Gastrocnemius medialis (tissue), 4 donors: ENCODE data around the gene PPT2. TPM values are rescaled to one million over a fixed set of nuclear protein-coding genes. Genes with fewer than 3 reads are reported as not detected.

Experiments used
- ATAC-seq, 2 donors: fragments of 150-250 bp; one replicate each; pipeline ENCODE4 v1.9.1; 2016
- DNase-seq, 2 donors: peaks; one replicate each; pipeline ENCODE4 v3.0.0-alpha.2; 2019
- H3K27ac ChIP-seq, 4 donors: fragments of 200-600 bp; sonication (generic); 1 replicate in 1 of 4; 2 replicates in 3 of 4; pipeline ENCODE4 v1.5.1; 2016 to 2018; ENCODE audit warnings: mild to moderate bottlenecking in 2 of 4, moderate library complexity in 1 of 4
- H3K27me3 ChIP-seq, 3 donors: fragments of 200-600 bp; sonication (generic) in 2 of 3; 1 replicate in 1 of 3; 2 replicates in 2 of 3; pipeline versions ENCODE4 v1.5.1 to v1.6.0; 2016 to 2019; ENCODE audit warnings: mild to moderate bottlenecking in 1 of 3, moderate library complexity in 1 of 3
- H3K36me3 ChIP-seq, 2 donors: fragments of 200-600 bp; sonication (generic) in 1 of 2; one replicate each; pipeline ENCODE4 v1.5.1; 2017 to 2018
- H3K4me1 ChIP-seq, 2 donors: fragments of 200-600 bp; sonication (generic) in 1 of 2; one replicate each; pipeline ENCODE4 v1.5.1; 2016 to 2017; ENCODE audit warnings: mild to moderate bottlenecking in 2 of 2
- H3K4me3 ChIP-seq, 4 donors: fragments of 200-600 bp; sonication (generic) in 3 of 4; 1 replicate in 1 of 4; 2 replicates in 3 of 4; pipeline ENCODE4 v1.5.1; 2016 to 2019; ENCODE audit warnings: mild to moderate bottlenecking in 2 of 4
- H3K9me3 ChIP-seq, 3 donors: fragments of 200-600 bp; sonication (generic) in 2 of 3; 1 replicate in 1 of 3; 2 replicates in 2 of 3; pipeline ENCODE4 v1.5.1; 2016 to 2019
- POLR2A ChIP-seq, 2 donors: fragments of 450-650 bp; IDR thresholded peaks; one replicate each; pipeline ENCODE4 v1.6.1; 2017; ENCODE audit warnings: antibody characterized with exemption in 2 of 2, mild to moderate bottlenecking in 2 of 2, moderate library complexity in 2 of 2
- in situ Hi-C, 4 donors: fragments of 200-750 bp; cut with MboI; loops; one replicate each; pipeline versions ENCODE4 v1.15.0 to v1.8.0; 2017; ENCODE audit warnings: low sequenced_read_pairs in 4 of 4
- intact Hi-C: fragments of 100-400 bp; cut with DNase I; formaldehyde crosslinking; loops from one replicate; pipeline ENCODE4 v1.15.1; 2023; ENCODE audit warnings: low total_unique reads
- total RNA-seq, 4 donors: library from RNA; depleted of rRNA; stranded (reverse); fragments of >200 nt; gene quantifications; one replicate each; pipeline versions ENCODE4 v1.1.0 to v1.2.3, GENCODE V29; 2016
- TF ChIP-seq, protein P1 (sequence below), 5 experiments: fragments of 450-650 bp in 3 of 5; fragments of 200-600 bp in 2 of 5; sonication (generic) in 2 of 5; IDR thresholded peaks in 4 of 5; conservative IDR thresholded peaks in 1 of 5; 1 replicate in 4 of 5; 2 replicates in 1 of 5; pipeline ENCODE4 v1.5.1; 2016 to 2019; ENCODE audit warnings: antibody characterized with exemption in 5 of 5, mild to moderate bottlenecking in 3 of 5, moderate library complexity in 3 of 5

Gene PPT2
- total RNA-seq, 4 donors from 2014 or later, result 16.2 to 72.7 (median 21.4) TPM

- Histone ChIP-seq H3K4me3 (no peak overlapping the region), H3K9me3 (no peaks in the 10 kb centered on the region), H3K27me3 (no peaks in the 10 kb centered on the region), H3K36me3 (peaks cover 0 to 42% of the 10 kb centered on the region in 2 donors), H3K27ac (no peak overlapping the region), H3K4me1 (peaks cover 8 to 9% of the 10 kb centered on the region in 2 donors)
- no peak for ATAC-seq
- DNase-seq, result no peak
- intact Hi-C loops (loop anchor here (10.0 kb wide), 3 partner anchors 195 to 1145 kb away; partner anchors contain the start of genes B3GALT4, DXO, RPS18 and TAPBP), in situ Hi-C loops (no loop called here)
- TF ChIP-seq POLR2A (IDR thresholded peaks at IDR 0.05), result no peak
- TF ChIP-seq, protein P1, sequence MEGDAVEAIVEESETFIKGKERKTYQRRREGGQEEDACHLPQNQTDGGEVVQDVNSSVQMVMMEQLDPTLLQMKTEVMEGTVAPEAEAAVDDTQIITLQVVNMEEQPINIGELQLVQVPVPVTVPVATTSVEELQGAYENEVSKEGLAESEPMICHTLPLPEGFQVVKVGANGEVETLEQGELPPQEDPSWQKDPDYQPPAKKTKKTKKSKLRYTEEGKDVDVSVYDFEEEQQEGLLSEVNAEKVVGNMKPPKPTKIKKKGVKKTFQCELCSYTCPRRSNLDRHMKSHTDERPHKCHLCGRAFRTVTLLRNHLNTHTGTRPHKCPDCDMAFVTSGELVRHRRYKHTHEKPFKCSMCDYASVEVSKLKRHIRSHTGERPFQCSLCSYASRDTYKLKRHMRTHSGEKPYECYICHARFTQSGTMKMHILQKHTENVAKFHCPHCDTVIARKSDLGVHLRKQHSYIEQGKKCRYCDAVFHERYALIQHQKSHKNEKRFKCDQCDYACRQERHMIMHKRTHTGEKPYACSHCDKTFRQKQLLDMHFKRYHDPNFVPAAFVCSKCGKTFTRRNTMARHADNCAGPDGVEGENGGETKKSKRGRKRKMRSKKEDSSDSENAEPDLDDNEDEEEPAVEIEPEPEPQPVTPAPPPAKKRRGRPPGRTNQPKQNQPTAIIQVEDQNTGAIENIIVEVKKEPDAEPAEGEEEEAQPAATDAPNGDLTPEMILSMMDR (IDR thresholded peaks at IDR 0.05 in 4 of 5, conservative IDR thresholded peaks at IDR 0.05 in 1 of 5), result no peak
These were observed 16.4 kb downstream of the PPT2 start for GRCh38 chr6:32170294-32170693.

DNA sequence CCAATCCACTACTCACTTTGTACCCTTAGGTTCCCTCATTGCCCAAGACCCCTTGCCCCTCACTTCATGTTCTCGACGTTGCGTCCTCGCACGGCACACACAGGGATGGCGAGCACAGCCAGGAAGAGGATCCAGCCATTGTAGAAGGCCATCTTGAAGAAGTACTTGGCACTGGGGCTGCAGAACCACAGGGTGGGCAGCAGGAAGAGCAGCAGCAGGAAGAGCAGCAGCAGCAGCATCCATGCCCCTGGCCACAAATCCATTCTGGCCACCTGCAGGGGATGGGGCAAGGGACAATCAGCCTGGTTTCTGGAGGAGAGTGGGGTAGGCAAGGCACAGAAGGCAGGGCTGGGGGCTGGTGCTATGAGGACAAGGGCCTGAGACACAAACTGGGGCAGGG is 17.3 kb downstream of the PPT2 start:
- Histone ChIP-seq H3K9me3 (no peaks in the 10 kb centered on the region), H3K4me1 (peaks cover 10 to 14% of the 10 kb centered on the region in 2 donors), H3K4me3 (no peak overlapping the region), H3K27me3 (no peaks in the 10 kb centered on the region), H3K36me3 (peaks cover 0 to 41% of the 10 kb centered on the region in 2 donors), H3K27ac (no peak overlapping the region)
- in situ Hi-C loops, result no loop called here
- no peak for ATAC-seq
- no peak for DNase-seq
- intact Hi-C loops, result loop anchor here (10.0 kb wide), 3 partner anchors 196 to 1144 kb away; partner anchors contain the start of genes B3GALT4, DXO, RPS18 and TAPBP
- TF ChIP-seq POLR2A (IDR thresholded peaks at IDR 0.05), result no peak
- TF ChIP-seq, protein P1 (IDR thresholded peaks at IDR 0.05 in 4 of 5, conservative IDR thresholded peaks at IDR 0.05 in 1 of 5), result no peak

DNA sequence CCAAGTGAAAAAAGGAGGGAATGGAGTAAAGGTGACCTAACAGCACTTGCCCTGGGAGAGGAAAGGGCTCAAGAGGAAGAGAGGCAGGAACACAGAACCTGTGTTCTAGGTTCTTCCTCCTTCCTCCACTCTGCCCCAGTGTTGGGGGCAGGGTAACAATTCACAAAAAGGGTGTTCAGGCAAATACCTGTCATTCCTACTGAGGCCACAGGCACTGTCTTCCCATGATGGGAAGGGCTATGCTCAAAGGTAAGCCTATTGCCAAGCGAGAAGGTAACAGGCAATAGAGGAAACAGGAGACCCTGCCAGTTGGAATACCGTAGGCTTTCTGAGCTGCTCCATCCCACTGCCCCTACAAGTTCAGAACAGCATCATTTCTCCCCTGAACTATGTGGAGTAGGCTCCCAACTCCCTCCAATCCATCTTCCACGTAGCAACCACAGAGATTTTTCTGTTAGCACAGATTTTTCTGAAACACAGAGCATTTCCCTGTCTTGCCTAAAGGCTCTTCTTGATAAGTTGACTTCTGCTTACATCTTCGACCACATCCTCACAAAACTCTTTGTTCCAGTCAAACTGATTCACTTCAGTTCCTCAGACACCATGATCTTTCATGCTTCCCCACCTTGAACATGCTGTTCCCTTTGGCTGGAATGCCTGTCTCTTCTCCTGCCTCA is 19.2 kb downstream of the PPT2 start:
- intact Hi-C loops (loop anchor here (10.0 kb wide), 3 partner anchors 198 to 1142 kb away; partner anchors contain the start of genes B3GALT4, DXO, RPS18 and TAPBP), in situ Hi-C loops (no loop called here)
- DNase-seq (no peak), ATAC-seq (no peak)
- Histone ChIP-seq H3K27me3 (no peaks in the 10 kb centered on the region), H3K27ac (no peak overlapping the region), H3K4me3 (no peak overlapping the region), H3K36me3 (peaks cover 0 to 24% of the 10 kb centered on the region in 2 donors), H3K4me1 (peaks cover 21 to 22% of the 10 kb centered on the region in 2 donors), H3K9me3 (no peaks in the 10 kb centered on the region)
- TF ChIP-seq POLR2A (IDR thresholded peaks at IDR 0.05), result no peak
- TF ChIP-seq, protein P1 (IDR thresholded peaks at IDR 0.05 in 4 of 5, conservative IDR thresholded peaks at IDR 0.05 in 1 of 5), result no peak

DNA sequence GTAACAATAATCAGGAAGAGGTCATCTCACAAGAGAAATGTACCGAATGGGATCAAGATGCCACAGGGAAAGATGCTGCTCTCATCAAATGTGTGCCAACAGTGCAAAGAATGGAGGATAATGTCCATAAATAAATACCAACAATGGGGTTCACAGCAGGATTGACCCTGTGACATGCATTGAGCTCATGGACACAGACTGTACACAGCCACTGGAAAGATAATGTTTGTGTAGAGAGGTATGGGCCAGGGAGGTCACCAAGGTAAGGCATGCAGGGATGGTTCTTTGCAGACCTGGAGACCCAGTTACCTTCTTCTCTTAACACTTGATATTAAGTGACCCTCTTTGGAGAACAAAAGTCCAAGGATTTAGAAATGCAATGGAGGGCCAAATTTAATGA is 20.5 kb downstream of the PPT2 start:
- no peak overlapping the region for H3K4me3 ChIP-seq
- intact Hi-C loops (loop anchor here (10.0 kb wide), 3 partner anchors 200 to 1140 kb away; partner anchors contain the start of genes B3GALT4, DXO, RPS18 and TAPBP), in situ Hi-C loops (no loop called here)
- TF ChIP-seq, protein P1 (IDR thresholded peaks at IDR 0.05 in 4 of 5, conservative IDR thresholded peaks at IDR 0.05 in 1 of 5), result no peak
- TF ChIP-seq POLR2A (IDR thresholded peaks at IDR 0.05), result no peak
- no peaks in the 10 kb centered on the region for H3K27me3 ChIP-seq
- H3K36me3 ChIP-seq, result peaks cover 0 to 12% of the 10 kb centered on the region in 2 donors
- no peak overlapping the region for H3K27ac ChIP-seq
- ATAC-seq (no peak), DNase-seq (no peak)
- peaks cover 29 to 31% of the 10 kb centered on the region in 2 donors for H3K4me1 ChIP-seq
- no peaks in the 10 kb centered on the region for H3K9me3 ChIP-seq
